DMS 273 treated with DMSO at 0.1 percent for 48 hours (cell line): ENCODE data around the gene KLHL35.
"Not testable (repeated sequence)": the region's sequence is repeated elsewhere in the genome, so short reads cannot be mapped to it uniquely, and the experiment has no call there.

Experiments
- DNase-seq: peaks from one replicate; lab custom pipeline; 2025; lab: John Stamatoyannopoulos, UW

The KLHL35 gene

DNA sequence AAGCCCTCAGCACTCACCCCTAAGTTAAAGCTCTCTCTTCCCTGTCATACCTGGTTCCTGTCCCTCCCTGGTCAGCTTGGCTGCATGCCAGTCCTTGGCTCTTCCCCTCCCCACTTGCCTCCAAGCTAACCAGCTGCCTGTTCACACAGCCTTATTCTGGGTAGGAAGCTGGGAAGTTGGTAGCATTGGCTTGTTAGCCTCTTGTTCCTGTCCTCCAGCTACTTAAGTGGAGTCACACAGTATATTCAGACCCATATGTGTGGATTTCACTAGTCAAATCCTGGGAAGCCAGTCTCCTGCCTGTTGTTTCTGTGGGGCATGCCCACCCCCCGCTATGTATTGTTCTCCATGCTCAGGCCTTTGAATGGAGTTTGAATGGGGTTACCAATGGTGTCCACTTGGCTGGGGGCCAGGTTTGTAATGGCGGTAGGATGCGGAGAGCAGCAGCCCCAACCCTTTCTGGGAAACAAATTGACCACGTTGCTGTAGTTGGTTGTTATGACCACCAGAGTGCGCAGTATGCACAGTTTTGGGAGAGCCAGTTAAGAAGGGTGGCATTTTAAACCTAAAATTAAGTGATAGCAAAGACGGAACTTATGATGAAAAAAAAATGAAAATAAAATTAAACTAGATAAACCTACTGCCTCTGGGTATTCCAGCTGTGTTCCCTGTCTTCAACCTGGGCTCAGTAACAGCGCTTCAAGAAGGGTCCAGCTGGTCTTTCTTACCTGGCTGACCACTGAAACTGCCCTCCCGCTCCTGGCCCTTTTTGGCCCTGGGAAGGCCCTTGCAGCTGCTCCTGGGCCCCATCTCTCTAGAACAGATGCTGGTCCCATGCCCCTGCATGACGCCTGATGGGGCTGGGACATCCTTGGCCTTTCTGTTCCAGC is 44.4 kb downstream of the KLHL35 start:
- DNase-seq: peak; percentile 45

DNA sequence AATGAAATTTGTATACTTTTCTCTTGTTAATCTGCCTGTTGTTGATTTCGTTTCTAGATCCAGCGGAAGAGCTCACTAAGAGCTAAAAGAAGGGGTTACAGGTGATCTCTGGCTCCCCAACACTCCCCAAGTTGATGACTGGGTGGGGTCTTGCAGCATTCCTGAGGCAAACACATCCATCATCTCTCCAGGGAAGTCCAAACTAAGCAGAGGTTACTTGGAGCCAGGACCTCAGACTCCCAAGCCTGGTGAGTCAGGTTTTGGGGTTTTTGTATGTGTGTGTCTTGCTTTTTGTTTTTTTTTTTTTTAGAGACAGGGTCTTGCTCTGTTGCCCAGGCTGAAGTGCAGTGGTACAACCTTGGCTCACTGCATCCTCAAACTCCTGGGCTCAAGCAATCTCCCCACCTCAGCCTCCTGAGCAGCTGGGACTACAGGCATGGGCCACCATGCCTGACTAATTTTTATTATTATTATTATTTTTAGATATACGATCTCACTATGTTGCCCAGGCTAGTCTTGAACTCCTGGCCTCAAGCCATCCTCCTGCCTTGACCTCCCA is 45.2 kb downstream of the KLHL35 start:
- no peak for DNase-seq

DNA sequence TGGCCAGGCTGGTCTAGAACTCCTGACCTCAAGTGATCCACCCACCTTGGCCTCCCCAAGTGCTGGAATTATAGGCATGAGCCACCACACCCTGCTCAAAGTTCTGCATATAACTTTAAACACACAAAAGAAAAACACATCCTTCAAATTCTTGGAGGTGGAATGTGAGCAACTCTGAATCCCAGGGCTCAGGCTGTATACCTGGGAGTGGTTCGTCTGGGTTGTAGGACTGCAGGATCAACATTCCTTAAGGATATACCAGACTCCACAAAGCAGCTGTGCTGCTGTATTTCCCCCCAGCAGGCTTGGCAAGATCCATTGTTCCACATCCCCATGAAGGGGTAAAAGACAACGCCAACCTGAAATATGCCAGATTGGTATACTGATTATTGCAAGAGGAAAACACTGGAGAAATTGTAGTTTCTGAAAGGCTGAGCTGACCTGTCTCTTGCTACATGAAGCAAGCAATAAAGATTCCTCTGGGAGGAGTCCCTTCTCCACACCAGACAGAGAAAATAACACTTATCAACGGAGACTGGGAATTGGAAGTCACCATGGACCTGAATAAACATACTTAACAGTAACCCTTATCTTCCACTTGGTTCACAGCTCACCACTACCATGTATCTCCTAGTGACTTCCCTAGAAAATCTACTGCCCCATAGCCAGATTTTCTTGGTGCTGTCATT is 45.9 kb downstream of the KLHL35 start:
- DNase-seq: no peak

DNA sequence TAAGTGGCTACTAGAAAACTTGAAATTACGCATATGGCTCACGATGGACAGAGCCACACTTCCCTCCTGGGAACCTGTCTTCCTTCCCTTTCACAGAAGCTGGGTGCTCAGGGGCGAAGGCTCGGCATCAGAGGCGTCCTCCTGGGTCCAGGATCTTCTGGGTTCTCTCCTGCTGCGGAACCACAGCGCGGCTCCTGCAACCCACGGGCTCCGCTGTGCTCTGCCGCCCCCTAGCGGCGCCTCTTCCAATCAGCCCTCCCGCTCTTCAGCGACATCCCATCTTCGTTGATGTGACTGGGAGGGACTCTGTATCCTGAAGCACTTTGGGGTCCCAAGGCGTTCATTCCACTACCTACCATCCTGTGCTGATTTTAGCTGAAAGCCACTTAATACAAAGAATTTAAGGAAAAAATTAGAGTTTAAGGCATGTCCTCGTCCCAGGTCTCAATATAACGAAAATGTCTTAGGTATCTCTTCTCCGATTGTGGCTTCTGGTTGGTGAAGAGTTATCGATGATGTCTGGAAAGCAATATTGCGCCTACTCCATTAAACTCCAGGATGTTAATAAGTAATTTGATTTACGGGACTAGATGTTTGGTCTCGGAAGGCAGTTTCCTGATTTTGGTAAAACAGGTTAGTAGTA is 48.4 kb downstream of the KLHL35 start:
- no peak for DNase-seq

DNA sequence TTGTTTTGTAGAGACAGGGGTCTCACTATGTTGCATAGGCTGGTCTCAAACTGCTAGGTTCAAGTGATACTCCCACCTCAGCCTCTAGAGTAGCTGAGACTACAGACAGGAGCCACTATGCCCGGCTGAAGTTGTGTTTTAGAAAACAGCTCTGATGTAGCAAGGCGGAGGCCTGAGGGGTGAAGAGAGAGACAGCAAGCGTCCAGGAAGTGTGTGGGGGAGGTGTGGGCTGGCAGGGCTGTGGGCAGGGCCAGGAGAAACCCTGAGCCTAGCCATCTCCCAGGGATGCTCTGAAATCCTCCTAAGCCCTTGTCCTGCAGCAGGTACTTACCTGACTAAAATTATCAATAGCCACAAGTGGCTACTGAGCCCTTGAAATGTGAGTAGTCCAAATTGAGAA is 49.8 kb downstream of the KLHL35 start:
- DNase-seq: no peak

DNA sequence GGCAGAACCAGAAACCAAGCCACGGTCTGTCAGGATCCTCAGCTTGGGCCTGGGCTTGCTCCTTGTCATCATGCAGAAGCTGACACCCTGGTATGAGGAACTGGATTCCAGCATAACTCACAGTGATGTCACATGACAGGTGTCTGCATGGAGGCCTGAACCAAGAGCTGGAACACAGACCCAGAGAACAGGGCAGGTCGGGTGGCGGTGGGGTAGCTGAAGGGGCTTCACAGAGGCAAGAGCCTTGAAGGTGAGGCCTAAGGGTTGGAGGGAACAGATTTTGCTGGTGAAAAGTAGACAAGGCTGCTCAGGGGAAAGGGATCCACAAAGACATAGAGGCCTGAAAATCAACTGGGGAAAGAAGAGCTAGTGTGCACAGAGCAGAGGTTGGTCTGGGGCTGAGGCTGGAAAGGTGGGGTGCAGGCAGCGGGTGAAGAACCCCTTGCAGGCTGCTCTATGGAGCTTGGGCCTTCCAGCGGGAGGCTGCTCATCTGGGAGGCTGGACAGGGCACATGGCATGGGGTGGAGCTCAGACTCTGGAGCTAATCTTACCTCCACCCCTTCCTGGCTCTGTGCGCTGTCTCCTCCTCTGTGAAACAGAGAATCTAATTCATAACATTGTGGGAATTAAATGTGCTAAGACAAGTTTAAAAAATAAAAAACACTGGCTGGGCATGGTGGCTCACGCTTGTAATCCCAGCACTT is 52.1 kb downstream of the KLHL35 start:
- no peak for DNase-seq

DNA sequence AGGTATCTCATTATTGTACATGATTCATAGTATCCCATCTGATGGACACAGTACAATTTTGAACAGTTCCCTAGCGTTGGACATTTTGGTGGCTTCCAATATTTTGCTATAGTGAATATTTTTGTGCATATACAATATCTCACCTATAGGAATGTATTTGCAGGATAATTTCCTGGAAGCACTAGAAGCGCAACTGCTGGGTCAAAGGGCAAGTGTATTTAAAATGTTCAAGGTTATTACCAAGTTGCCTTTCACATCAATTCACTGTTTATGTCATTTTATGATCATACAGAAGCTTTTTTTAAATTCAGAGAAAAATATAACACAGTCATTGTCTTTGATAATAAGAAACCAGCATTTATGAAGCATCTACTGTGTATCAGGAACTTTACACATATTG is 52.8 kb downstream of the KLHL35 start:
- no peak for DNase-seq

DNA sequence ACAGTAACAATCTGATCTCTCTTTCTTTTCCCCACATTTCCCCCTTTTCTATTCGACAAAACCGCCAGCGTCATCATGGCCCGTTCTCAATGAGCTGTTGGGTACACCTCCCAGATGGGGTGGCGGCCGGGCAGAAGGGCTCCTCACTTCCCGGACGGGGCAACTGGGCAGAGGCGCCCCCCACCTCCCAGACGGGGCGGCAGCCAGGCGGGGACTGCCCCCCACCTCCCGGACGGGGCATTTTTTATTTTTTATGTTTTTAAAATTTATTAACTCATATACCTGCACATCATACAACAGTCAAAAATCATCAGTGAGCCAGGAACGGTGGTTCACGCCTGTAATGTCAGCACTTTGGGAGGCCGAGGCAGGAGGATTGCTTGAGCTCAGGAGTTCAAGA is 54.2 kb downstream of the KLHL35 start:
- not testable (repeated sequence) for DNase-seq

DNA sequence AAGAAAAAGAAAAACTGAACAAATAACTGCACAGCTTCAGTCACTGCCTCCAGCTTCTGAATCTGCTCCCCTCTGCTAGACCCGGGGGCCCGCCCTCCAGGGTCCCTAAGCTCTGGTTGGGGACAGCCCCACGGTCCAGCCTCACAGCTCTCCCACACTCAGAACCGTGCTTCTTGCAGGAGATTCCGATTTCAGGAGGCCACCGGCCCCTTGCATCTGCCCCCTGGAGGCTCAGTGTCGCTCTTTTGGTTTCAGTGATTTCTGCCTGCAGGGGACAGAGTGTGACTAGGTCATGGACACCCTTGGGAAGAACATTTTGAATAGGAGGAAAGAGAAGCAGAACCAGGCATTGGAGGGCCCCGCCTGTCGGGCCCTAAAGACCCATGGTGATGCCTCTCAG is 56.8 kb downstream of the KLHL35 start:
- no peak for DNase-seq

DNA sequence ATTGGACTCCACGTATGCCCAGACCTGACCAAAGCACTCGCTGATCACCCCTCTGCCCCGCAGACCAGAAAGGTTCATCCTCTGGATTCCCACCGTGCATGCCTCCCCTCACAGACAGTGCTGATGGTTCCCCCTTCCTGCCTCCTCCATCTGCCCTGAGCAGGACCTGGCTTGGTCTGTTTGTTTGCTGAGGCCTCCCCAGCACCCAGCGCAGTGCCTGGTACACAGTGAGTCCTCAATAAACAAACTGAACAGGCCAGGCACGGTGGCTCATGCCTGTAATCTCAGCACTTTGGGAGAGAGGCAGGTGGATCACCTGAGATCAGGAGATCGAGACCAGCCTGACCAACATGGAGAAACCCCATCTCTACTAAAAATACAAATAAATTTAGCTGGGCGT is 57.4 kb downstream of the KLHL35 start:
- no peak for DNase-seq

DNA sequence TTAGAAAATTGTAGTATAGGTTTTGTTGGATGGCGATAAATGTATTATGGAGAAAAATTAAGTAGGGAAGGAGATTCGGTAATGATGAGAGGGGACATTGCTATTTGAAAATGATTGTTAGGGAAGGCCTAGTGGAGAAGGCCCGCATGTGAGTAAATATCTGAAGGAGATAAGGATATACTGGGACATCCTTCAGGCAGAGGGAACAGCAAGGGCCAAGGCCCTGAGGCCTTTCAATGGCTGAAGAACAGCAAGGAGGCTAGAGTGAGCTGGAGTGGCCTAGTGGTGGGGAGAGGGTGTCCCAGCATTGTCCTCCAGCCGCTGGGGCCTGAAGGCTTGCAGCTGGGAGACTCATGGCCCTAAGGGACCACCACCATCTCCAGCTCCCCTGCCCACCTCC is 58.4 kb downstream of the KLHL35 start:
- DNase-seq: no peak

DNA sequence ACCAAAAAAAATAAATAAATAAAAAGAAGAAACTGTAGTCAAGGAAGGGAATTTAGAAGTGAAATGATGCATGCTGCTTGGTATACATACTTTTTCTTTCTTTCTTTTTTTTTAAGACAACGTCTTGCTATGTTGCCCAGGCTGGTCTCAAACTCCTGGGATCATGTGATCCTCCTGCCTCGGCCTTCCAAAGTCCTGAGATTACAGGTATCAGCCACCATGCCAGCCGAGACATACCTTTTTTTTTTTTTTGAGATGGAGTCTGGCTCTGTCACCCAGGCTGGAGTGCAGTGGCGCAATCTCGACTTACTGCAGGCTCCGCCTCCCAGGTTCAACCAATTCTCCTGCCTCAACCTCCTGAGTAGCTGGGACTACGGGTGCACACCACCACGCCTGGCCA is 59.8 kb downstream of the KLHL35 start:
- no peak for DNase-seq
